Stimulated activated CD4-positive, alpha-beta T cell treated with anti-CD3 and anti-CD28 coated beads, Interleukin-12 subunit alpha, Interleukin-12 subunit beta, amount 100 ng/mL, for 48 hours (primary cell): ENCODE measurements around the gene CENPVL1.
"Not testable (repeated sequence)": the region's sequence is repeated elsewhere in the genome, so short reads cannot be mapped to it uniquely, and the experiment has no call there.

Experiments used
- DNase-seq, 3 donors: peaks; one replicate each; pipeline ENCODE4 v3.0.0-alpha.2; 2020; ENCODE audit warnings: low read depth in 2 of 3, low spot score in 1 of 3

Gene CENPVL1

DNA sequence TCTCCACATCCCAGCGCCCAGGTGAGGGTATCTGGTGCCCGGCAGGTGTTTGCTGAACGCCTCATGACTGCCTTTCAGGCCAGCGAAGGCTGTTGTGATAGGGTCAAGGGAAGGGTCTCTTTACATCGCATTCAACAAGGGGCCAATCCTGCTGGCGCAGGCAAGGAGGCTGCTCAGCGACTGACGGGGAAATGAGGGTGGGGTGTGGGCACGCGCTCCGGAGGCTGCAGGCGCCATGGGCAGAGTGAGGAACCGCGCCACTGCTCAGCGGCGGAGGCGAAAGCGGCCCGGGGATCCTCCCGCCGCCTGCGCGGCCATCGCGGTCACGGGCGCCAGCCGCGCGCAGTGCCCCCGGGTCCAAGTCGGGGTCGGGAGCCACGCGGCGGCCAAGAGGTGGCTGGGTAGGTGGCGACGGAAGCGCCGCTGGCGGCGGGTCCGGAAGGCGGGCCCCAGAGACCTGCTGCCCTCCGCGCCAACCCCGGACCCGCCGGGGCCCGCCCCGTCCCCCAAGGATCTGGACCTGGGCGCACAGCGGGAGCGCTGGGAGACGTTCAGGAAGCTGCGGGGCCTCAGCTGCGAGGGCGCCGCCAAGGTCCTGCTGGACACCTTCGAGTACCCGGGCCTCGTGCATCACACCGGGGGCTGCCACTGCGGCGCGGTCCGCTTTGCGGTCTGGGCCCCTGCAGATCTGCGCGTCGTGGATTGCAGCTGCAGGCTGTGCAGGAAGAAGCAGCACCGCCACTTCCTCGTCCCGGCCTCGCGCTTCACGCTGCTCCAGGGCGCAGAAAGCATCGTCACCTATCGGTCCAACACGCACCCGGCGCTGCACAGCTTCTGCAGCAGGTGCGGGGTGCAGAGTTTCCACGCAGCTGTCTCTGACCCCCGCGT lies at the start of gene CENPVL1:
Gene CENPVL1 (plus strand): TSS at position 236 of the 888 bp plus-strand sequence. CDS start 0 bp downstream, at position 236.
- DNase-seq, result not testable (repeated sequence)

DNA sequence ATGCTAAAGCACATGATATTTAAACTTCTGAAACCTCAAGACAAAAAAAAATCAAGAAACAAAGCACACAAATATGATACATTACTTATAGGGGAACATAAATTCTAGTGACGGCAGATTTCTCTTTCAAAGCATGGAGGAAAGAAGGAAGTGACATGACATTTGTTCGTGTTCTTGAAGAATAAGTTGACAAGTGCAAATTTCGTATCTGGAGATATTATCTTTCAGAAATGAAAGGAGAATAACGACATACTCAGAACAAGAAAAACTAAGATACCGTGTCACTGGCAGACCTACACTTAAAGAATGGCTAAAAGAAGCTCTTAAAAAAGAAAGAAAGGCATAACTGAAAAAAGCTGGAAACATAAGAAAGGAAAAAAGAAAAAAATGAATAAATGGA lies 44.3 kb upstream of the CENPVL1 start:
- DNase-seq, result no peak

DNA sequence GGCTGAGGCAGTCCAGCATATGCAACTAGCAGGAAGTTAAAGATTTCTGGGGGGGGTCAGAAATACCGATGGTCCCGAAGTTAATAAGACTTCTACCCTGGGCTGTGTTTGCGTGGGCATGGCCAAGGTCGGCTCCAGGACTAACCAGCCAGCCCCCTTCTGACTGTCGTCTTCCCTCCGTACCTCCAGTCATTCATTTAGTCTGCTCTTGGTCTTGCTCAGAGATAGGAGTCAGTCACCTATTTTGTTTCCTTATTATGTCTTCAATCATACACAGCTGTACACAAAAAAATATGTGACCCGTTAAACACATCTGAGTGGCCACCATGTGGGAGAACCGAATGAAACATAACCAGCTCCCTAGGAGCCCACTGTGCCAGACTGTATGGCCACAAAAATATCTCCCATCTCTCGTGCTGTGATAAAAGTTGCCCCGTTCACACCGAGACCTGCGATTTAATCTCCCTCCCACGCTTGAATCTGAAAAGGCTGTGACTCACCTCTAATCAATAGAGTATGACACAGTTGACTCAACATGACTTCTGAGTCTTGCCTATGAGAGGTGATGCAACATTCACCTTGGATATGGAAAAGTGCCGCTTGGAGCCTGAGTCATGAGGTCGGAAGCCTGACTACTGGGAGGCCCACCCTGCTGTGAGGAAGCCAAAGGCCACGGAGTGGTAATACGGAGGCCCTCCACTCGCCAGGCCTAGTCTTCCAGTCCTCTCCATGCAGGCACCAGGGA lies 30.5 kb upstream of the CENPVL1 start:
- not testable (repeated sequence) for DNase-seq

DNA sequence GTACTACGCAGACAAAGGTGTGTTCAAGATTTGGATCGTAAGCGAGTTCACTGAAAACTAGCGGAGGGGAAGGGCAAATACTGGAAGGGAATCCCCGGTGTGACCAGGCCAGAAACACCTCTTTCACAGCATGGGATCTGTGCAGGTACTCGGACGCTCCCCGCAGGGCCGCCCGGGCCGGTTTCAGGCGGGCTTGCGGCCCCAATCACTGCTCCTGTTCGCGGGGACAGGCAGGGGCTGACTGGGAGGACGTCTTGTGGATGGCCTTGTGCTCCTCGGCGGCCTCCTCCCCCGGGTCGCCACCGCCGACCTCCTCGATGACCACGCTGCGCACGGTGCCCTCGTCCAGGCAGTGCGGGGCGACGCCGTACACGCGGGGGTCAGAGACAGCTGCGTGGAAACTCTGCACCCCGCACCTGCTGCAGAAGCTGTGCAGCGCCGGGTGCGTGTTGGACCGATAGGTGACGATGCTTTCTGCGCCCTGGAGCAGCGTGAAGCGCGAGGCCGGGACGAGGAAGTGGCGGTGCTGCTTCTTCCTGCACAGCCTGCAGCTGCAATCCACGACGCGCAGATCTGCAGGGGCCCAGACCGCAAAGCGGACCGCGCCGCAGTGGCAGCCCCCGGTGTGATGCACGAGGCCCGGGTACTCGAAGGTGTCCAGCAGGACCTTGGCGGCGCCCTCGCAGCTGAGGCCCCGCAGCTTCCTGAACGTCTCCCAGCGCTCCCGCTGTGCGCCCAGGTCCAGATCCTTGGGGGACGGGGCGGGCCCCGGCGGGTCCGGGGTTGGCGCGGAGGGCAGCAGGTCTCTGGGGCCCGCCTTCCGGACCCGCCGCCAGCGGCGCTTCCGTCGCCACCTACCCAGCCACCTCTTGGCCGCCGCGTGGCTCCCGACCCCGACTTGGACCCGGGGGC lies 28.2 kb upstream of the CENPVL1 start:
- DNase-seq, result not testable (repeated sequence)

DNA sequence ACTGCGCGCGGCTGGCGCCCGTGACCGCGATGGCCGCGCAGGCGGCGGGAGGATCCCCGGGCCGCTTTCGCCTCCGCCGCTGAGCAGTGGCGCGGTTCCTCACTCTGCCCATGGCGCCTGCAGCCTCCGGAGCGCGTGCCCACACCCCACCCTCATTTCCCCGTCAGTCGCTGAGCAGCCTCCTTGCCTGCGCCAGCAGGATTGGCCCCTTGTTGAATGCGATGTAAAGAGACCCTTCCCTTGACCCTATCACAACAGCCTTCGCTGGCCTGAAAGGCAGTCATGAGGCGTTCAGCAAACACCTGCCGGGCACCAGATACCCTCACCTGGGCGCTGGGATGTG lies 27.6 kb upstream of the CENPVL1 start, which contains the start of gene CENPVL2:
Gene CENPVL2 (minus strand): TSS at position 112 of the 343 bp plus-strand sequence. CDS start 0 bp downstream, at position 112.
- not testable (repeated sequence) for DNase-seq

DNA sequence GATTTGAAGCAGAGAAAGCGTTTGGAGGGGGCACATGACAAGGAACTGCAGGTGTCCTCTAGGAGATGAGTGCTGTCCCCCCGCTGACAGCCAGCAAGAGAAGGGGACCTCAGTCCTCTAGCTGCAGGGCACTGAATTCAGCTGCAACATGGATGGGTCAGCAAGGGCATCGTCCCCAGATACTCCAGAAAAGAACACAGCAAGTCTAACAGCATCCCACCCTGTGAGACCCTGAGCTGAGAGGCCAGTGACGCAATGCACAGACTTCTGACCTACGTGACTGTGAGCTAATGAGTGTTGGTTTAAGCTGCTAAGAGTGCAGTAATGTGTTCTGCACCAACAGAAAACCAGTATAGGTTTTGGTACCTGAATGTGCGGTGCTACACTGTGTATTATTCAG lies 16.1 kb upstream of the CENPVL1 start:
- DNase-seq, result no peak

DNA sequence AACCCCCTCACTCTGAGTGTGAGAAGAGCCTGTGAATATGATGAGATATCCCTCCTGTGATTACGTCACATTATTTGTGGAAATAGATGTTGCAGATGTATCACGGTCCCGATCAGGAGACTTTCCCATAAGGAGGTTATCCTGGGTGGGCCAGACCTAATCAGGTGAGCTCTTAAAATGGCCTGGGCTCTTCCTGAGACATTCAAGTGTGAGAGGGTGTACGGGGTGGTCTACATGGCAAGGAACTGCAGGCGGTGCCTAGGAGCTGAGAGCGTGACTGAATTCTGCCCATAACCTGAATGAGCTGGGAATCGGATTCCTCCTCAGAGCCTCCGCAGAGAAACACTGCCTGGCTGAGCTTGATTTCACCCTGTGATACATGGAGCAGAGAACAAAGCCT lies 12.9 kb upstream of the CENPVL1 start:
- DNase-seq, result no peak

DNA sequence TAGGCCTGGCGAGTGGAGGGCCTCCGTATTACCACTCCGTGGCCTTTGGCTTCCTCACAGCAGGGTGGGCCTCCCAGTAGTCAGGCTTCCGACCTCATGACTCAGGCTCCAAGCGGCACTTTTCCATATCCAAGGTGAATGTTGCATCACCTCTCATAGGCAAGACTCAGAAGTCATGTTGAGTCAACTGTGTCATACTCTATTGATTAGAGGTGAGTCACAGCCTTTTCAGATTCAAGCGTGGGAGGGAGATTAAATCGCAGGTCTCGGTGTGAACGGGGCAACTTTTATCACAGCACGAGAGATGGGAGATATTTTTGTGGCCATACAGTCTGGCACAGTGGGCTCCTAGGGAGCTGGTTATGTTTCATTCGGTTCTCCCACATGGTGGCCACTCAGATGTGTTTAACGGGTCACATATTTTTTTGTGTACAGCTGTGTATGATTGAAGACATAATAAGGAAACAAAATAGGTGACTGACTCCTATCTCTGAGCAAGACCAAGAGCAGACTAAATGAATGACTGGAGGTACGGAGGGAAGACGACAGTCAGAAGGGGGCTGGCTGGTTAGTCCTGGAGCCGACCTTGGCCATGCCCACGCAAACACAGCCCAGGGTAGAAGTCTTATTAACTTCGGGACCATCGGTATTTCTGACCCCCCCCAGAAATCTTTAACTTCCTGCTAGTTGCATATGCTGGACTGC lies 2.8 kb downstream of the CENPVL1 start:
- not testable (repeated sequence) for DNase-seq

DNA sequence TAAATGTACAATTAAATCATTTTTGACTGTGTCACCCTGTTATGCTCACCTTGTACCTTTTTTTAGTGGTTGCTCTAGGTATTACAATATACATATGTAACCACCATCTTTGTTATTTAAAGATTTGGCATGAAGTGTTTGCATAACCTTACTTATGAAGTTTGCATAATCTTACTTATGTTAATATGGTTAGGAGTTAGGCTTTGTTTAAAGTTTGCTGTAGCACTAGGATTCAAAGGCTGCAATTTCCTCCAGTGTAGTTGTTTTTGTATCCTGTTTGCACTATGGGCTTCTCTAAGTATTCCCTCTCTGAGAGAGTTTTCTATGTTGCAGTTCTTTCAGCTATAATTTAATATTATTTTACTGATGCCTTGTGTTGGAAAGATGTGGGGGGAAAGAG lies 17.9 kb downstream of the CENPVL1 start:
- no peak for DNase-seq

DNA sequence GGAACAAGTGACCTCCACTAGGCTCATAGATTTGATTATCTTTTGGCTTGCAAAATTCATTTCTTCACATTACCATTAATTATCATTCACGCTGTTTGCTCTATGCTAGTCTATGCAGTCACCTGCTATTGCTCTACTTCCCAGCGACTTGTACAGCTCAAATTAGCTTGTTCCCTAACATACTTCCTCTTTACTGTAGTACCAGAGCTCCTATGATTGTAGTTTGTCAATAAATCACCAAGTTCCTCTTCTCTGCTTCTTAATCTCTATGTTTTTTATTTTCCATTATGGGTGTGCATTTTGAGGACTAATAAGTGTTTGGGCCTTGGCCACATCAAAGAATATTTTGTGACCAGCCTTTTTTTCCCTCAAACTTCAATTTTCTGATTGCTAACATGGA lies 26.8 kb downstream of the CENPVL1 start:
- no peak for DNase-seq

DNA sequence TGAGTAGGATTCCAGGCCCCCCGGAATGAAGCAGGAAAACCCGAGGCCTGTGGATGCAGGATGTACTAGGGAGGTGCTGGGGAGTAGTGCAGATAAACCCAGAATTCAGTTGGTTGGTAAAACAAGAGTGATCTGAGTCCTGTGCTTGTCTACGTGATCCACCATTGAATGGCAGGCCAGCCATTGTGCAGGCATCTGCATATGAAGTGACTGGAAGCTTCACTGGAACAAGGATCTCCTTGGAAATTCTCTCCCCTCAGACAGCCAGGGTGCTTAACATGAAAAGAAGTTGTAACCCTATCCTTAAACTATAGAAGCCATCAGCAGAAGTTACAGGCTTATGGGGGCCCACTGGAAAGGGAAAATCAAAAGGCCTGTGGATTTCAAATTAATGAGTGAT lies 32.3 kb downstream of the CENPVL1 start:
- no peak for DNase-seq

DNA sequence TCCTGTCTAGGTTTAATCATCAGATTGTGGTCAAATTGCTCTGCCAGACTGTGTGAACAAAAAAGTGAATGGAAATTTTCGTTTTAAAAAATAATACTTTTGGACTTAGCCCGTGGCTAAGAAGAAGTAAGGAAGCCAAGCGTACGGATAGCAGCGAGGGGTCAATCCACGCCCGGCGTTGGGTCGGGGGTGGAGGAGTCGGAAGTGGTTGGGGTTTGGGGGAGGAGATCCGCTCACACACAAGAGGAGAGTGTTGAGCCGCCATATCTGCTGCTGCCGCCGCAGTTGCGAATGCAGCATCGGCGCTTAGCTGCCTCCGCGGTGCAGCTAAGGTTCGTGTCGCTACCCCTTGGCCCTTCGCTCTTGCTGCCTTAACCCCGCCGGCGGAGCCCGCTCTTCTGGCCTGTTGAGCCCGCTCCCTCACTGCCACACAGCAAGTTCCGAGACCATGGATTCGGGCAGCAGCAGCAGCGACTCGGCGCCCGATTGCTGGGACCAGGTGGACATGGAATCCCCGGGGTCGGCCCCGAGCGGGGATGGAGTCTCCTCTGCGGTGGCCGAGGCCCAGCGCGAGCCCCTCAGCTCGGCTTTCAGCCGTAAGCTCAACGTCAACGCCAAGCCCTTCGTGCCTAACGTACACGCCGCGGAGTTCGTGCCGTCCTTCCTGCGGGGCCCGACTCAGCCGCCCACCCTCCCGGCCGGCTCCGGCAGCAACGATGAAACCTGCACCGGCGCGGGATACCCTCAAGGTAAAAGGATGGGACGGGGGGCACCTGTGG lies 33.1 kb downstream of the CENPVL1 start, which contains the start of gene GSPT2:
Gene GSPT2 (plus strand): TSS at position 264 of the 779 bp plus-strand sequence. CDS start 185 bp downstream, at position 449.
- DNase-seq, result peak; percentile 43 to 54 (median 52)

DNA sequence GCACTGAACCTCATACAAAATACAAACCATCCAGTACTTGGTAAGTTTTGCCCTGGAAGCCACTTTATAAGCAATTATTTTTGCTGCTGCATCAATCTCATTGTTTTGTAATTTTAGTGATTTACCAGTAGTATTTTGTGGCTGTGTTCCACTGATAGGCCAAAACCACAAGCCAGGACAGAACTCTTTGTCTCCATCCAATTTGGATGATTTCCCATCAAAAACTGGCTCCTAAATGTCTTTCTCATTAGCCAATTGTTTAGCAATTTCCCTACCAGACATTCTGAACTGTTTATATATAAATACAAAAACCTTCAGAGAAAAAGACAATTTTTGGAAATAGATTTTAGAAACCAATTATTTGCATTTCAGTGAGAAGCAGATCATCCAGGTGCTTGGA lies 37.4 kb downstream of the CENPVL1 start:
- DNase-seq, result no peak

DNA sequence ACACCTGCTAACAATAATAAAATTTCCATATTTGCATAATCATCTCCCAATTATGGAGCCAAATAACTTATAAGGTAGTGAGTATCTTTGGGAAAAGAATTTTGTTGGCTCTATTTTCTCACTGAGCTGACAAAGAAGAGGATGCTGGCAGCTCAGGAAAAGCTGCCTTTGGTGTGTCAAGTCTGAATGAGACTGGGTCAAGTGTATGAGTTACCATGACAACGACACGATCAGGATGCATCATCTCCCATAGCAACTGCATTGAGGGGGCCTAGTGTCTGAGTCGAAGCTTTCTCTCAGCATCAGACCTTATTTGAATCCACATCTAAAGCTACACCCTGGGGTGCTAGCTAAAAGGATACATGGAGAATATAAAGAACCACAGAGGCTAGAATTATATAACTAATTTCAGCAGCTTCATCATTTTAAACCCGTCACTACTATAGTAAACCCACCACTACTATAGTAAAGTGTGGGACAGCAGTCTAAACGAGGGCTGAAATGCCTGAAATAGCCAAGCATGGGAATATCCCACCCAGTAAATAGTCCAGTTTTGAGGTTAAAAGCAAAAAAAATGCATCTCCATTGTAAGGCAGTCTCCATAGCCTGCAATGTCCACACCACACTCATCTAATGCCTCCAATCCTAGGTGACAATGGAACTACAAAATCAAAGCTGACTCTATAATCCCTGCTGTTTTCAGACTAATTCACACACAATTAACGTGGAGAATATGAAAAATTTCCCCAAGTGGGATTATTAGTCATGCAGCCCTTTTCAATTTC lies 48.9 kb downstream of the CENPVL1 start:
- no peak for DNase-seq

DNA sequence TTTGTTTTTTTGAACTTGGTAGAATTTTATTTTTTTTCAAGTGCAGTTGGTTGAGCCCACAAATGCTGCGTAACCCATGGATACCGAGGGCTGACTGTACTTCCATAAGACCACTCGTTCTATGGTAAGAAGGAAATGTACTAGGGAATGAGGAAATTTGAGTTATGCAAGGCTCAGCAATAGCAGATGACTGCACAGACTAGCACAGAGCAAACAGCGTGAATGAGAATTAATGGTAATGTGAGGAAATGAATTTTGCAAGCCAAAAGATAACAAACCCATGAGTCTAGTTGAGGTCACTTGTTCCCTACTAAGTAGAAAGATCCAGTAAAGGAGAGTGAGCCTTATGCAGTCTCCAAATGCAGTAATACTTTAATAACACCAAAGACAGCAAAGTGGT lies 50.3 kb downstream of the CENPVL1 start:
- no peak for DNase-seq
